GM21367 (cell line): ENCODE results near the gene CEP104.

ENCODE experiments used
- ATAC-seq: cut with Tn5 transposase; IDR thresholded peaks from one replicate; pipeline ENCODE4 v1.9.1; 2021; ENCODE audit not compliant: unreplicated experiment

The CEP104 gene

GRCh38 chr1:3767328-3767925 is 89.6 kb downstream of the CEP104 start:
- no peak for ATAC-seq

DNA sequence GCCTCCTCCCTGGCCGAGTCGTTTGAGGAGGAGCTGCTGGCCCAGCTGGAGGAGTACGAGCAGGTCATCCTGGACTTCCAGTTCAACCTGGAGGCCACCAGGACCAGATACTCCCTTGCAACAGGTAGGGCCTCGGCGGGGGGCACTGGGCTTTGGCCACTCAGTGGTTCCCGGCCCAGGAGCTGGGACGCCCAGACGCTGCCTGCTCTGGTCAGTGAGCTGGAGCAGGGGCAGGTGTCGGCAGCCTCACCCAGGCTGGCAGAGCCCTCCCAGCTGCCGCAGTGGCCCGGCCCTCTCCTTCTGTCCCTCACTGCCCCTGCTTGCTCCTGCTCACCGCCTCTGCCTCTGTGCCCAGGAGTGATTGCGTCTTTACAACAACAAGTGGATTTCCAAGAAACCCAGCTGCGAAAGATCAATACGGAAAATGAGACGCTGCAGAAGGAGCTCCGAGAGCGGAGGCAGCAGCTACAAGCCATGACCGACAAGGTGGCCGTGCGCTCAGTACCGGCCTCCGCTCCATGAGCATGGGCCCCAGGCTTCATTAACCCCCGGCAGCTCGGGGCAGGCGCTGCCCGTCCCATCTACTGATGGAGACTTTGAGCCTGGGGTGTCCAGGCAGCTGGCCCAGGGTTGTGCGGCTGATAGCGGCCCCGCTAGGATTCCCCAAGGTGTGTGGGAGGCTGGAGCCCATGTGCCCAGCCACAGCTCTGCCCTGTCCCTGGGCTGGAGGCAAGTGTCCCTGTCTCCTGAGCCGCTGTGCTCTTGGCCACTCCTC is 93.5 kb downstream of the CEP104 start:
- ATAC-seq, result no peak

- no peak for ATAC-seq
Measured at GRCh38 chr1:3762873-3763228, 94.2 kb downstream of the CEP104 start.

GRCh38 chr1:3762151-3762872 is 94.7 kb downstream of the CEP104 start:
- no peak for ATAC-seq
